ENCODE data around the gene DYNC1I1. TPM values are rescaled to one million over a fixed set of nuclear protein-coding genes. Genes with fewer than 3 reads are reported as not detected.

The DYNC1I1 gene
- polyA plus RNA-seq (2012; ENCODE audit: insufficient read length, low read depth): not detected

- TF ChIP-seq REST (IDR thresholded peaks at IDR 0.05; ENCODE audit: insufficient read depth in 1 of 2, low read depth in 2 of 2, low read length in 2 of 2) (no peak), TAF1 (IDR thresholded peaks at IDR 0.05; ENCODE audit: borderline replicate concordance, insufficient read depth, low read length) (no peak), FOXP2 (optimal IDR thresholded peaks at IDR 0.05; ENCODE audit: borderline replicate concordance, extremely low read depth, extremely low read length, insufficient read depth) (no peak), SIN3A (IDR thresholded peaks at IDR 0.05; ENCODE audit: borderline replicate concordance, insufficient read depth, low read length) (no peak), POLR2AphosphoS5 (IDR thresholded peaks at IDR 0.05; ENCODE audit: low read depth, low read length) (no peak)
These were observed at the start of gene DYNC1I1 for GRCh38 chr7:95772298-95772770. Gene DYNC1I1, plus strand, starts transcription at chr7:95772554. Its CDS starts 32,176 bp downstream, at chr7:95804730.

GRCh38 chr7:95723583-95724180 lies 48.7 kb upstream of the DYNC1I1 start:
- TF ChIP-seq SIN3A (IDR thresholded peaks at IDR 0.05; ENCODE audit: borderline replicate concordance, insufficient read depth, low read length) (no peak), POLR2AphosphoS5 (IDR thresholded peaks at IDR 0.05; ENCODE audit: low read depth, low read length) (no peak), FOXP2 (optimal IDR thresholded peaks at IDR 0.05; ENCODE audit: borderline replicate concordance, extremely low read depth, extremely low read length, insufficient read depth) (no peak), REST (IDR thresholded peaks at IDR 0.05; ENCODE audit: insufficient read depth in 1 of 2, low read depth in 2 of 2, low read length in 2 of 2) (no peak), TAF1 (IDR thresholded peaks at IDR 0.05; ENCODE audit: borderline replicate concordance, insufficient read depth, low read length) (no peak)

GRCh38 chr7:95725205-95725604 lies 47.1 kb upstream of the DYNC1I1 start:
- no peak for TF ChIP-seq SIN3A (IDR thresholded peaks at IDR 0.05; ENCODE audit: borderline replicate concordance, insufficient read depth, low read length)

GRCh38 chr7:95730493-95731280 lies 41.7 kb upstream of the DYNC1I1 start:
- TF ChIP-seq REST (IDR thresholded peaks at IDR 0.05; ENCODE audit: insufficient read depth in 1 of 2, low read depth in 2 of 2, low read length in 2 of 2) (no peak), TAF1 (IDR thresholded peaks at IDR 0.05; ENCODE audit: borderline replicate concordance, insufficient read depth, low read length) (no peak), POLR2AphosphoS5 (IDR thresholded peaks at IDR 0.05; ENCODE audit: low read depth, low read length) (no peak), SIN3A (IDR thresholded peaks at IDR 0.05; ENCODE audit: borderline replicate concordance, insufficient read depth, low read length) (no peak), FOXP2 (optimal IDR thresholded peaks at IDR 0.05; ENCODE audit: borderline replicate concordance, extremely low read depth, extremely low read length, insufficient read depth) (no peak)

GRCh38 chr7:95736635-95737034 lies 35.7 kb upstream of the DYNC1I1 start:
- TF ChIP-seq TAF1 (IDR thresholded peaks at IDR 0.05; ENCODE audit: borderline replicate concordance, insufficient read depth, low read length) (no peak), POLR2AphosphoS5 (IDR thresholded peaks at IDR 0.05; ENCODE audit: low read depth, low read length) (no peak), FOXP2 (optimal IDR thresholded peaks at IDR 0.05; ENCODE audit: borderline replicate concordance, extremely low read depth, extremely low read length, insufficient read depth) (no peak), SIN3A (IDR thresholded peaks at IDR 0.05; ENCODE audit: borderline replicate concordance, insufficient read depth, low read length) (no peak), REST (IDR thresholded peaks at IDR 0.05; ENCODE audit: insufficient read depth in 1 of 2, low read depth in 2 of 2, low read length in 2 of 2) (no peak)
